HepG2 (cell line): ENCODE data around the gene SLC25A25. TPM values are rescaled to one million over a fixed set of nuclear protein-coding genes. Genes with fewer than 3 reads are reported as not detected.

Experiments
- ATAC-seq: fragments of 200-7000 bp; cut with Tn5 transposase; 3 replicates; pipeline ENCODE4 v1.9.1; 2020; ENCODE audit warnings: mild to moderate bottlenecking, moderate library complexity
- BruUV-seq: library from RNA; stranded (reverse); fragments of 400-500 nt; replicated peaks from 2 replicates; lab custom pipeline; 2021; lab: Mats Ljungman, UMichigan
- CTCF ChIA-PET: fragments of 300-600 bp; formaldehyde crosslinking; extraction: SDS; loops from one replicate; lab custom pipeline; 2021; ENCODE audit warnings: low total read pairs, inconsistent platforms, low intra/inter-chr PET ratio; lab: Yijun Ruan, JAX
- POLR2A ChIA-PET: fragments of 350-600 bp; sonication (Branson Sonifier 250); formaldehyde crosslinking; loops from one replicate; lab custom pipeline; 2020; ENCODE audit warnings: antibody characterized with exemption, inconsistent platforms; lab: Yijun Ruan, JAX
- DNase-seq: peaks from one replicate; pipeline ENCODE4 v3.0.0-alpha.2; 2015; ENCODE audit warnings: low spot score
- FAIRE-seq: peaks from 3 replicates; lab custom pipeline; 2011; peaks lifted over from hg19 to GRCh38; lab: Jason Lieb, UNC
- H2AFZ ChIP-seq: one replicate; pipeline ENCODE4 v1.6.1; 2011; ENCODE audit warnings: low read length, inconsistent platforms
- H3K27ac ChIP-seq: fragments of 300-600 bp; 3 replicates; pipeline ENCODE4 v1.8.0; 2011; ENCODE audit warnings: mixed run types, mild to moderate bottlenecking, mixed read lengths, low read length, inconsistent platforms; ENCODE audit not compliant: insufficient read depth; ENCODE audit errors: extremely low read length
- H3K27me3 ChIP-seq, 2 experiments: fragments of 200-600 bp in 1 of 2; 2 replicates in 1 of 2; 3 replicates in 1 of 2; pipeline versions ENCODE4 v1.6.0 to v1.8.0; 2011; ENCODE audit warnings: low read length in 2 of 2, mild to moderate bottlenecking in 2 of 2, moderate library complexity in 2 of 2, inconsistent platforms in 1 of 2; ENCODE audit not compliant: insufficient read depth in 2 of 2, control insufficient read depth in 1 of 2
- H3K36me3 ChIP-seq, 2 experiments: fragments of 200-600 bp in 1 of 2; replicated peaks in 1 of 2; 2 replicates in 1 of 2; 3 replicates in 1 of 2; pipeline versions ENCODE4 v1.5.1 to v1.8.0; 2011; ENCODE audit warnings: low read length in 2 of 2, inconsistent platforms in 1 of 2; ENCODE audit not compliant: insufficient read depth in 2 of 2, control insufficient read depth in 1 of 2
- H3K4me1 ChIP-seq: 2 replicates; pipeline ENCODE4 v1.5.1; 2012; ENCODE audit warnings: low read length, inconsistent platforms; ENCODE audit not compliant: insufficient read depth
- H3K4me2 ChIP-seq: 2 replicates; pipeline ENCODE4 v1.6.0; 2011; ENCODE audit warnings: low read depth, low read length, inconsistent platforms
- H3K4me3 ChIP-seq, 3 experiments: fragments of 200-600 bp in 1 of 3; sonication (generic), shearing (Covaris generic) in 1 of 3; replicated peaks in 1 of 3; 2 replicates each; pipeline ENCODE4 v1.5.1; 2011 to 2016; ENCODE audit warnings: low read length in 3 of 3, inconsistent platforms in 2 of 3, low read depth in 2 of 3, mild to moderate bottlenecking in 2 of 3, control low read depth in 1 of 3, mixed read lengths in 1 of 3; ENCODE audit not compliant: insufficient read depth in 1 of 3
- H3K79me2 ChIP-seq: one replicate; pipeline ENCODE4 v1.6.1; 2011; ENCODE audit warnings: low read length, inconsistent platforms; ENCODE audit not compliant: insufficient read depth
- H3K9ac ChIP-seq: 2 replicates; pipeline ENCODE4 v1.6.0; 2011; ENCODE audit warnings: mild to moderate bottlenecking, low read depth, low read length, inconsistent platforms; ENCODE audit not compliant: insufficient read depth
- H3K9me3 ChIP-seq: 2 replicates; pipeline ENCODE4 v1.5.1; 2012; ENCODE audit warnings: mild to moderate bottlenecking, low read length
- H4K20me1 ChIP-seq: 2 replicates; pipeline ENCODE4 v1.6.0; 2011; ENCODE audit warnings: inconsistent platforms, mild to moderate bottlenecking, low read length, moderate library complexity; ENCODE audit not compliant: insufficient read depth
- KLF9 ChIP-seq: IDR thresholded peaks from 2 replicates; pipeline ENCODE4 v1.6.1; 2016; ENCODE audit warnings: low read depth
- MED1 ChIP-seq: sonication (generic); formaldehyde crosslinking; IDR thresholded peaks from 2 replicates; pipeline ENCODE4 v1.4.0; 2020; ENCODE audit warnings: missing genetic modification reagents
- MIXL1 ChIP-seq: IDR thresholded peaks from 2 replicates; pipeline ENCODE4 v1.6.1; 2016
- PTBP1 ChIP-seq: fragments of 200-400 bp; formaldehyde crosslinking; IDR thresholded peaks from 2 replicates; pipeline ENCODE4 v1.6.1; 2018; ENCODE audit warnings: low read length, low read depth; ENCODE audit not compliant: poor library complexity, severe bottlenecking
- REL ChIP-seq: sonication (generic); formaldehyde crosslinking; conservative IDR thresholded peaks from 2 replicates; pipeline ENCODE4 v1.8.0; 2022; ENCODE audit warnings: mild to moderate bottlenecking, missing genetic modification reagents, moderate library complexity
- SCMH1 ChIP-seq: sonication (generic); formaldehyde crosslinking; IDR thresholded peaks from 2 replicates; pipeline ENCODE4 v1.9.0; 2021; ENCODE audit warnings: missing genetic modification reagents, mild to moderate bottlenecking, borderline replicate concordance
- ZFP37 ChIP-seq: sonication (generic); formaldehyde crosslinking; IDR thresholded peaks from 2 replicates; pipeline ENCODE4 v1.4.0; 2020; ENCODE audit warnings: missing genetic modification reagents, borderline replicate concordance
- ZNF12 ChIP-seq: sonication (generic); formaldehyde crosslinking; IDR thresholded peaks from 2 replicates; pipeline ENCODE4 v1.5.0; 2020; ENCODE audit warnings: missing genetic modification reagents
- WGBS: methylation state at CpG from one replicate; pipeline ENCODE4 v1.1.6; 2017; ENCODE audit warnings: low lambda C conversion rate; 5-methylcytosine and 5-hydroxymethylcytosine counted together
- in situ Hi-C: cut with HindIII; loops from 2 replicates; pipeline ENCODE4 v1.10.0; 2017; ENCODE audit warnings: low pct_unique_long_range_greater_than_20kb; ENCODE audit not compliant: extremely low pct_ligation_motif_present
- intact Hi-C: fragments of 100-400 bp; cut with micrococcal nuclease; formaldehyde crosslinking; loops from one replicate; pipeline ENCODE4 v1.10.0; 2022; ENCODE audit not compliant: unreplicated experiment
- polyA plus RNA-seq, 8 experiments: library from polyadenylated mRNA; depleted of rRNA in 3 of 8; stranded (reverse) in 7 of 8; unstranded in 1 of 8; fragments of >200 nt; fragmentation: Illumina TruSeq in 4 of 8; extraction: Trizol in 4 of 8; gene quantifications; 2 replicates each; pipeline versions ENCODE4 v1.2.1 to v1.2.3, GENCODE V29; 2011 to 2016; ENCODE audit warnings: low read depth in 4 of 8, missing spikeins in 1 of 8, mixed read lengths in 1 of 8; ENCODE audit not compliant: insufficient read depth in 1 of 8
- total RNA-seq, 5 experiments: library from RNA; depleted of rRNA; stranded (reverse); fragments of >200 nt; fragmentation: Illumina TruSeq; extraction: Trizol; gene quantifications; 2 replicates each; pipeline ENCODE4 v1.2.3, GENCODE V29; 2016; ENCODE audit warnings: low read depth in 1 of 5
- TF ChIP-seq, protein P1 (sequence below): sonication (generic); formaldehyde crosslinking; IDR thresholded peaks from 2 replicates; pipeline ENCODE4 v1.5.0; 2020; ENCODE audit warnings: missing genetic modification reagents, mild to moderate bottlenecking, borderline replicate concordance
- TF ChIP-seq, protein P2 (sequence below), 2 experiments: fragments of 450-650 bp in 1 of 2; sonication (generic) in 1 of 2; formaldehyde crosslinking in 1 of 2; IDR thresholded peaks; 2 replicates each; pipeline versions ENCODE4 v1.6.1 to v1.8.0; 2016 to 2022; ENCODE audit warnings: antibody characterized with exemption in 1 of 2, mild to moderate bottlenecking in 1 of 2, missing genetic modification reagents in 1 of 2
- TF ChIP-seq, protein P3 (sequence below): sonication (generic); formaldehyde crosslinking; IDR thresholded peaks from 2 replicates; pipeline ENCODE4 v1.4.0; 2020; ENCODE audit warnings: missing genetic modification reagents

The SLC25A25 gene
- total and polyA plus RNA-seq, 2 of the 13 experiments (the other 11 are each of a cell fraction or from before 2014, with no cell fraction given), result 10.5 to 24.8 TPM

DNA sequence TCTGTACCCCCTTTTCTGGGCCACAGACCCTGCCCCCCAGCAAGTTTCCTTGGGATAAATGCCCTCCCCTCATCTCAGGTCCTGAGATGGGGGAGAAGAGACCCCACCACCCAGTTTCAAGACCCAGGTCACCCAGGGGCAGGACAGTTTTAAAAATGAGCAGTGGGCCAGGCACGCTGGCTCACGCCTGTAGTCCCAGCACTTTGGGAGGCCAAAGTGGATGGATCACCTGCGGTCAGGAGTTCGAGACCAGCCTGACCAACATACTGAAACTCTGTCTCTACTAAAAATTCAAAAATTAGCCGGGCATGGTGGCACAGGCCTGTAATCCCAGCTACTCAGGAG, 53.4 kb downstream of the SLC25A25 start:
- H3K4me2 ChIP-seq, result no peak overlapping the region
- H3K9ac ChIP-seq, result no peak overlapping the region
- H2AFZ ChIP-seq, result no peak overlapping the region
- ATAC-seq (no peak), FAIRE-seq (no peak), DNase-seq (no peak)
- H3K9me3 ChIP-seq, result no peaks in the 10 kb centered on the region
- H3K79me2 ChIP-seq, result peaks cover 16% of the 10 kb centered on the region
- CTCF ChIA-PET, result no interaction called here
- H4K20me1 ChIP-seq, result peaks cover 4% of the 10 kb centered on the region; the same call in 1 of the 2 replicates
- BruUV-seq, result no TSS peak
- H3K4me1 ChIP-seq, result peaks cover 38% of the 10 kb centered on the region
- intact Hi-C loops, result no loop called here
- H3K27me3 ChIP-seq, result no peaks in the 10 kb centered on the region
- WGBS, result 96% methylated on average over 5 of the region's 5 CpGs
- in situ Hi-C loops, result no loop called here
- POLR2A ChIA-PET, result interaction anchor here (1.2 kb wide), 1 partner anchor 38 kb away, joined by 3 read pairs; no protein-coding TSS in a partner anchor
- no peak overlapping the region for H3K27ac ChIP-seq
- no peak overlapping the region for H3K4me3 ChIP-seq
- H3K36me3 ChIP-seq, result peaks cover 5 to 38% of the 10 kb centered on the region in 2 experiments; a peak in 3 of 5 replicates
- TF ChIP-seq, protein P1, sequence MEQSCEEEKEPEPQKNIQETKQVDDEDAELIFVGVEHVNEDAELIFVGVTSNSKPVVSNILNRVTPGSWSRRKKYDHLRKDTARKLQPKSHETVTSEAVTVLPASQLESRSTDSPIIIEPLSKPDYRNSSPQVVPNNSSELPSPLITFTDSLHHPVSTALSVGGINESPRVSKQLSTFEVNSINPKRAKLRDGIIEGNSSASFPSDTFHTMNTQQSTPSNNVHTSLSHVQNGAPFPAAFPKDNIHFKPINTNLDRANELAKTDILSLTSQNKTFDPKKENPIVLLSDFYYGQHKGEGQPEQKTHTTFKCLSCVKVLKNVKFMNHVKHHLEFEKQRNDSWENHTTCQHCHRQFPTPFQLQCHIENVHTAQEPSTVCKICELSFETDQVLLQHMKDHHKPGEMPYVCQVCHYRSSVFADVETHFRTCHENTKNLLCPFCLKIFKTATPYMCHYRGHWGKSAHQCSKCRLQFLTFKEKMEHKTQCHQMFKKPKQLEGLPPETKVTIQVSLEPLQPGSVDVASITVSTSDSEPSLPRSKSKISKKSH (CRISPR knock-in tag), result no peak
- no peak for TF ChIP-seq MIXL1 (CRISPR knock-in tag)
- no peak for TF ChIP-seq KLF9 (CRISPR knock-in tag)
- no peak for TF ChIP-seq PTBP1
- TF ChIP-seq ZFP37, result no peak
- TF ChIP-seq, protein P2, sequence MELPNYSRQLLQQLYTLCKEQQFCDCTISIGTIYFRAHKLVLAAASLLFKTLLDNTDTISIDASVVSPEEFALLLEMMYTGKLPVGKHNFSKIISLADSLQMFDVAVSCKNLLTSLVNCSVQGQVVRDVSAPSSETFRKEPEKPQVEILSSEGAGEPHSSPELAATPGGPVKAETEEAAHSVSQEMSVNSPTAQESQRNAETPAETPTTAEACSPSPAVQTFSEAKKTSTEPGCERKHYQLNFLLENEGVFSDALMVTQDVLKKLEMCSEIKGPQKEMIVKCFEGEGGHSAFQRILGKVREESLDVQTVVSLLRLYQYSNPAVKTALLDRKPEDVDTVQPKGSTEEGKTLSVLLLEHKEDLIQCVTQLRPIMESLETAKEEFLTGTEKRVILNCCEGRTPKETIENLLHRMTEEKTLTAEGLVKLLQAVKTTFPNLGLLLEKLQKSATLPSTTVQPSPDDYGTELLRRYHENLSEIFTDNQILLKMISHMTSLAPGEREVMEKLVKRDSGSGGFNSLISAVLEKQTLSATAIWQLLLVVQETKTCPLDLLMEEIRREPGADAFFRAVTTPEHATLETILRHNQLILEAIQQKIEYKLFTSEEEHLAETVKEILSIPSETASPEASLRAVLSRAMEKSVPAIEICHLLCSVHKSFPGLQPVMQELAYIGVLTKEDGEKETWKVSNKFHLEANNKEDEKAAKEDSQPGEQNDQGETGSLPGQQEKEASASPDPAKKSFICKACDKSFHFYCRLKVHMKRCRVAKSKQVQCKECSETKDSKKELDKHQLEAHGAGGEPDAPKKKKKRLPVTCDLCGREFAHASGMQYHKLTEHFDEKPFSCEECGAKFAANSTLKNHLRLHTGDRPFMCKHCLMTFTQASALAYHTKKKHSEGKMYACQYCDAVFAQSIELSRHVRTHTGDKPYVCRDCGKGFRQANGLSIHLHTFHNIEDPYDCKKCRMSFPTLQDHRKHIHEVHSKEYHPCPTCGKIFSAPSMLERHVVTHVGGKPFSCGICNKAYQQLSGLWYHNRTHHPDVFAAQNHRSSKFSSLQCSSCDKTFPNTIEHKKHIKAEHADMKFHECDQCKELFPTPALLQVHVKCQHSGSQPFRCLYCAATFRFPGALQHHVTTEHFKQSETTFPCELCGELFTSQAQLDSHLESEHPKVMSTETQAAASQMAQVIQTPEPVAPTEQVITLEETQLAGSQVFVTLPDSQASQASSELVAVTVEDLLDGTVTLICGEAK (IDR thresholded peaks at IDR 0.05), result no peak
- TF ChIP-seq, protein P2 (CRISPR knock-in tag; IDR thresholded peaks at IDR 0.05), result no peak
- TF ChIP-seq, protein P3, sequence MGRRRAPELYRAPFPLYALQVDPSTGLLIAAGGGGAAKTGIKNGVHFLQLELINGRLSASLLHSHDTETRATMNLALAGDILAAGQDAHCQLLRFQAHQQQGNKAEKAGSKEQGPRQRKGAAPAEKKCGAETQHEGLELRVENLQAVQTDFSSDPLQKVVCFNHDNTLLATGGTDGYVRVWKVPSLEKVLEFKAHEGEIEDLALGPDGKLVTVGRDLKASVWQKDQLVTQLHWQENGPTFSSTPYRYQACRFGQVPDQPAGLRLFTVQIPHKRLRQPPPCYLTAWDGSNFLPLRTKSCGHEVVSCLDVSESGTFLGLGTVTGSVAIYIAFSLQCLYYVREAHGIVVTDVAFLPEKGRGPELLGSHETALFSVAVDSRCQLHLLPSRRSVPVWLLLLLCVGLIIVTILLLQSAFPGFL (CRISPR knock-in tag), result no peak
- TF ChIP-seq REL (CRISPR knock-in tag), result no peak
- TF ChIP-seq ZNF12 (CRISPR knock-in tag), result no peak
- no peak for TF ChIP-seq MED1 (CRISPR knock-in tag)
- TF ChIP-seq SCMH1 (CRISPR knock-in tag), result no peak
